ENCODE data around the gene PWWP2A. TPM values are rescaled to one million over a fixed set of nuclear protein-coding genes. Genes with fewer than 3 reads are reported as not detected.

Gene PWWP2A
- total RNA-seq, 1 experiment from 2014 or later: 61.1 TPM

DNA sequence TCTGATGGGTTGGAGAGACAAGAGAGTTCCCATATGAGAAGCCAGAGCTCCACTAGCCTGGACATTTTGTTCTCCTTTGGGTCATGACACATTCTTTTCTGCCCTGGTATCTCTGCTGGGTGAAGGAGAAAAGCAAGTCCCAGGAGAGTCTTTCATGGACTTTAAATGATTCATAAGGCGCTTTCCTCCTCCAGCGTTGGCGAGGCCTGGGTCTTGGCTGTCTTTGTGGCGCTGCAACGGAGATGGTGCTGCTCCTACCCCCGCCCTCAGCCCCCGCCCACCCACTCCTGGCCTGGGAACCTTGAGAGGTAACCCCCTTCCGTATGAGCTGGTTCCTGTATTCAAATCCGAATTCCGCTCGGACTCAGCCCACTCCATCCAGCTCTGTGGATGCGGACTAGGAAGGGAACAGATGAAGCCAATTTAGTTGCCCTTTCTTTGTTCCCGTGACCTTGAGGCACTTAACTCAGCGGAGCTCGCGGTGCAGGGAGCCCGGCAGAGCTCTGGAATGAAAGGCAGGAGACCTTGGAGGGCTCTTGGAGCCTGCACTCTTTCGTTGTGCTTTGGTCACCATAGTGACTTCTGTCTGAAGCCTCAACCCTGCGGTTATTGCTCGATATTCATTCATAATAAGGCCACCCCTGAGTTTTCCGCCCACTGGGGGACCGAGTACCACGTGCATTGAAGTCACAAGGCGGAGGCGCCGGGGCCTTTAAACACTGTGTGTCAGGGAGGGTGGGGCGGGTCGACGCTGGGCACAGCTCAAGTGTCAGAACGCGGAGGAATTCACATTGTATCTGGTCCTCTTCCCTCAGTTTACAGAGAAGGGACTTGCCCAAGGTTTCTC, 14.0 kb upstream of the PWWP2A start:
- H3K27ac Mint-ChIP-seq: peak overlapping the region; percentile 96
- ATAC-seq (peak; percentile 80), DNase-seq (ENCODE audit: low spot score) (peak; percentile 64)
- peak; percentile 96 for TF ChIP-seq ESRRA (CRISPR knock-in tag; IDR thresholded peaks at IDR 0.05; ENCODE audit: borderline replicate concordance)
- TF ChIP-seq, protein P1, sequence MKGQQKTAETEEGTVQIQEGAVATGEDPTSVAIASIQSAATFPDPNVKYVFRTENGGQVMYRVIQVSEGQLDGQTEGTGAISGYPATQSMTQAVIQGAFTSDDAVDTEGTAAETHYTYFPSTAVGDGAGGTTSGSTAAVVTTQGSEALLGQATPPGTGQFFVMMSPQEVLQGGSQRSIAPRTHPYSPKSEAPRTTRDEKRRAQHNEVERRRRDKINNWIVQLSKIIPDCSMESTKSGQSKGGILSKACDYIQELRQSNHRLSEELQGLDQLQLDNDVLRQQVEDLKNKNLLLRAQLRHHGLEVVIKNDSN (CRISPR knock-in tag; IDR thresholded peaks at IDR 0.05): 0 out of 2 replicates have a peak, but pooled peaks have one; percentile 18
- TF ChIP-seq, protein P2, sequence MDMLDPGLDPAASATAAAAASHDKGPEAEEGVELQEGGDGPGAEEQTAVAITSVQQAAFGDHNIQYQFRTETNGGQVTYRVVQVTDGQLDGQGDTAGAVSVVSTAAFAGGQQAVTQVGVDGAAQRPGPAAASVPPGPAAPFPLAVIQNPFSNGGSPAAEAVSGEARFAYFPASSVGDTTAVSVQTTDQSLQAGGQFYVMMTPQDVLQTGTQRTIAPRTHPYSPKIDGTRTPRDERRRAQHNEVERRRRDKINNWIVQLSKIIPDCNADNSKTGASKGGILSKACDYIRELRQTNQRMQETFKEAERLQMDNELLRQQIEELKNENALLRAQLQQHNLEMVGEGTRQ (CRISPR knock-in tag; IDR thresholded peaks at IDR 0.05): peak; percentile 40
- peak; percentile 25; the same call in 1 of the 2 replicates for TF ChIP-seq FOXK1 (CRISPR knock-in tag; IDR thresholded peaks at IDR 0.05)
- TF ChIP-seq, protein P3, sequence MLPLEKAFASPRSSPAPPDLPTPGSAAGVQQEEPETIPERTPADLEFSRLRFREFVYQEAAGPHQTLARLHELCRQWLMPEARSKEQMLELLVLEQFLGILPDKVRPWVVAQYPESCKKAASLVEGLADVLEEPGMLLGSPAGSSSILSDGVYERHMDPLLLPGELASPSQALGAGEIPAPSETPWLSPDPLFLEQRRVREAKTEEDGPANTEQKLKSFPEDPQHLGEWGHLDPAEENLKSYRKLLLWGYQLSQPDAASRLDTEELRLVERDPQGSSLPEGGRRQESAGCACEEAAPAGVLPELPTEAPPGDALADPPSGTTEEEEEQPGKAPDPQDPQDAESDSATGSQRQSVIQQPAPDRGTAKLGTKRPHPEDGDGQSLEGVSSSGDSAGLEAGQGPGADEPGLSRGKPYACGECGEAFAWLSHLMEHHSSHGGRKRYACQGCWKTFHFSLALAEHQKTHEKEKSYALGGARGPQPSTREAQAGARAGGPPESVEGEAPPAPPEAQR (CRISPR knock-in tag; IDR thresholded peaks at IDR 0.05): no peak
- TF ChIP-seq, protein P4, sequence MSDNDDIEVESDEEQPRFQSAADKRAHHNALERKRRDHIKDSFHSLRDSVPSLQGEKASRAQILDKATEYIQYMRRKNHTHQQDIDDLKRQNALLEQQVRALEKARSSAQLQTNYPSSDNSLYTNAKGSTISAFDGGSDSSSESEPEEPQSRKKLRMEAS (CRISPR knock-in tag; IDR thresholded peaks at IDR 0.05): peak; percentile 48; the same call in 1 of the 2 replicates
- H3K36me3 Mint-ChIP-seq: no peaks in the 10 kb centered on the region
- POLR2A ChIA-PET: interaction anchor here (0.6 to 2.4 kb wide), 6 partner anchors 14 to 154 kb away, joined by 4 to 16 read pairs (median 7); partner anchors contain the start of gene PWWP2A
- no peaks in the 10 kb centered on the region for H3K9me3 Mint-ChIP-seq
- CTCF ChIA-PET: interaction anchor here (0.5 to 2.4 kb wide), 17 partner anchors 13 to 891 kb away, joined by 3 to 18 read pairs (median 4); partner anchors contain the start of gene PWWP2A
- H3K27me3 Mint-ChIP-seq (ENCODE audit: low read depth): no peaks in the 10 kb centered on the region
- H3K4me3 Mint-ChIP-seq: peak overlapping the region; percentile 53
- H3K4me1 Mint-ChIP-seq: peaks cover 28% of the 10 kb centered on the region

DNA sequence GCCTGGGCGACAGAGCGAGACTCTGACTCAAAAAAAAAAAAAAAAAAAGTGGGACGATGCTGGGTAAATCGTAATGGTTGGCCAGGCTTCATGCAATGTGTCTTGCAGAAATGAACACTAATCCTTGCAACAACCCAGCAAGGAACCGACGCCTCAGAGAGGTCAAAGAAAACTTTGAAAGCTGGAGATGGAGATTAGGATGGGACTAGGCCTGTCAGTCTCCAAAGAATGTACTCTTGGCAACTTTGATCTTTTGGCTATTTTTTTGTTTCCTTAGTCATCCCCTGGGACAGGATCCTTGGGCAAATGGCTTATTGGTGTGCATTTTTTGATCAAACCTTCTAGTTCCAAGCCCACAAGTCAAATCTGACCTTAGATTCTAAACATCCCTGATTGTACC, 10.6 kb upstream of the PWWP2A start:
- Mint-ChIP-seq H3K27ac (no peak overlapping the region), H3K36me3 (no peaks in the 10 kb centered on the region), H3K4me1 (peaks cover 24% of the 10 kb centered on the region), H3K27me3 (ENCODE audit: low read depth) (no peaks in the 10 kb centered on the region), H3K4me3 (no peak overlapping the region), H3K9me3 (0 out of 2 replicates have a peak, but pooled peaks cover 6% of the 10 kb centered on the region)
- DNase-seq (ENCODE audit: low spot score): no peak
- POLR2A ChIA-PET: interaction anchor here (0.7 kb wide), 1 partner anchor 731 kb away, joined by 5 read pairs; no protein-coding TSS in a partner anchor
- ATAC-seq: no peak
- CTCF ChIA-PET: no interaction called here
- TF ChIP-seq JAZF1 (CRISPR knock-in tag; IDR thresholded peaks at IDR 0.05) (no peak), HMGA2 (CRISPR knock-in tag; IDR thresholded peaks at IDR 0.05) (no peak), NFATC4 (CRISPR knock-in tag; IDR thresholded peaks at IDR 0.05) (no peak), NR3C1 (CRISPR knock-in tag; conservative IDR thresholded peaks at IDR 0.05; ENCODE audit: low read depth) (no peak), ETV6 (CRISPR knock-in tag; IDR thresholded peaks at IDR 0.05) (no peak), OVOL2 (CRISPR knock-in tag; IDR thresholded peaks at IDR 0.05; ENCODE audit: borderline replicate concordance) (no peak)
- TF ChIP-seq, protein P5, sequence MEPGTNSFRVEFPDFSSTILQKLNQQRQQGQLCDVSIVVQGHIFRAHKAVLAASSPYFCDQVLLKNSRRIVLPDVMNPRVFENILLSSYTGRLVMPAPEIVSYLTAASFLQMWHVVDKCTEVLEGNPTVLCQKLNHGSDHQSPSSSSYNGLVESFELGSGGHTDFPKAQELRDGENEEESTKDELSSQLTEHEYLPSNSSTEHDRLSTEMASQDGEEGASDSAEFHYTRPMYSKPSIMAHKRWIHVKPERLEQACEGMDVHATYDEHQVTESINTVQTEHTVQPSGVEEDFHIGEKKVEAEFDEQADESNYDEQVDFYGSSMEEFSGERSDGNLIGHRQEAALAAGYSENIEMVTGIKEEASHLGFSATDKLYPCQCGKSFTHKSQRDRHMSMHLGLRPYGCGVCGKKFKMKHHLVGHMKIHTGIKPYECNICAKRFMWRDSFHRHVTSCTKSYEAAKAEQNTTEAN (CRISPR knock-in tag; IDR thresholded peaks at IDR 0.05): no peak
- TF ChIP-seq, protein P6, sequence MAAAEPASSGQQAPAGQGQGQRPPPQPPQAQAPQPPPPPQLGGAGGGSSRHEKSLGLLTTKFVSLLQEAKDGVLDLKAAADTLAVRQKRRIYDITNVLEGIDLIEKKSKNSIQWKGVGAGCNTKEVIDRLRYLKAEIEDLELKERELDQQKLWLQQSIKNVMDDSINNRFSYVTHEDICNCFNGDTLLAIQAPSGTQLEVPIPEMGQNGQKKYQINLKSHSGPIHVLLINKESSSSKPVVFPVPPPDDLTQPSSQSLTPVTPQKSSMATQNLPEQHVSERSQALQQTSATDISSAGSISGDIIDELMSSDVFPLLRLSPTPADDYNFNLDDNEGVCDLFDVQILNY (CRISPR knock-in tag; IDR thresholded peaks at IDR 0.05): no peak

DNA sequence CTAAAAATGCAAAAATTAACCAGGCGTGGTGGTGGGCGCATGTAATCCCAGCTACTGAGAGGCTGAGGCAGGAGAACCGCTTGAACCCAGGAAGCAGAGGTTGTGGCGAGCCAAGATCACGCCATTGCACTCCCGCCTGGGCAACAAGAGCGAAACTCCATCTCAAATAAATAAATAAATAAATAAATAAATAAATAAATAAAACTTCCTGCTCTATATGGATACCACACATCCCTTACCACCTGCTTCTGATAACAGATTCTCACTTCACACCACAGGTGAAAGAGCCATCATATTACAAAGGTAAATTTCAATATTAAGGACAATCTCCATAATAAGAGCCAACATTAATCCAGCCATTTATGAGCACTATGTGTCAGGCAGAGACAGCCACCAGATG, 9.4 kb upstream of the PWWP2A start:
- Mint-ChIP-seq H3K9me3 (0 out of 2 replicates have a peak, but pooled peaks cover 6% of the 10 kb centered on the region), H3K27ac (no peak overlapping the region), H3K36me3 (no peaks in the 10 kb centered on the region), H3K27me3 (ENCODE audit: low read depth) (no peaks in the 10 kb centered on the region), H3K4me3 (no peak overlapping the region), H3K4me1 (peaks cover 14% of the 10 kb centered on the region)
- POLR2A ChIA-PET: interaction anchor here (0.6 kb wide), 1 partner anchor 15 kb away, joined by 3 read pairs; no protein-coding TSS in a partner anchor
- no peak for ATAC-seq
- CTCF ChIA-PET: no interaction called here
- DNase-seq (ENCODE audit: low spot score): no peak
- TF ChIP-seq ZNF671 (CRISPR knock-in tag; IDR thresholded peaks at IDR 0.05): no peak
- no peak for TF ChIP-seq ZNF232 (CRISPR knock-in tag; IDR thresholded peaks at IDR 0.05)
- no peak for TF ChIP-seq SOX15 (CRISPR knock-in tag; IDR thresholded peaks at IDR 0.05)
- TF ChIP-seq, protein P7, sequence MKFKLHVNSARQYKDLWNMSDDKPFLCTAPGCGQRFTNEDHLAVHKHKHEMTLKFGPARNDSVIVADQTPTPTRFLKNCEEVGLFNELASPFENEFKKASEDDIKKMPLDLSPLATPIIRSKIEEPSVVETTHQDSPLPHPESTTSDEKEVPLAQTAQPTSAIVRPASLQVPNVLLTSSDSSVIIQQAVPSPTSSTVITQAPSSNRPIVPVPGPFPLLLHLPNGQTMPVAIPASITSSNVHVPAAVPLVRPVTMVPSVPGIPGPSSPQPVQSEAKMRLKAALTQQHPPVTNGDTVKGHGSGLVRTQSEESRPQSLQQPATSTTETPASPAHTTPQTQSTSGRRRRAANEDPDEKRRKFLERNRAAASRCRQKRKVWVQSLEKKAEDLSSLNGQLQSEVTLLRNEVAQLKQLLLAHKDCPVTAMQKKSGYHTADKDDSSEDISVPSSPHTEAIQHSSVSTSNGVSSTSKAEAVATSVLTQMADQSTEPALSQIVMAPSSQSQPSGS (CRISPR knock-in tag; IDR thresholded peaks at IDR 0.05; ENCODE audit: borderline replicate concordance, low read depth): no peak
- TF ChIP-seq NFYB (CRISPR knock-in tag; conservative IDR thresholded peaks at IDR 0.05; ENCODE audit: low read depth): no peak
- TF ChIP-seq, protein P8, sequence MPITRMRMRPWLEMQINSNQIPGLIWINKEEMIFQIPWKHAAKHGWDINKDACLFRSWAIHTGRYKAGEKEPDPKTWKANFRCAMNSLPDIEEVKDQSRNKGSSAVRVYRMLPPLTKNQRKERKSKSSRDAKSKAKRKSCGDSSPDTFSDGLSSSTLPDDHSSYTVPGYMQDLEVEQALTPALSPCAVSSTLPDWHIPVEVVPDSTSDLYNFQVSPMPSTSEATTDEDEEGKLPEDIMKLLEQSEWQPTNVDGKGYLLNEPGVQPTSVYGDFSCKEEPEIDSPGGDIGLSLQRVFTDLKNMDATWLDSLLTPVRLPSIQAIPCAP (CRISPR knock-in tag; IDR thresholded peaks at IDR 0.05): no peak
- TF ChIP-seq, protein P9, sequence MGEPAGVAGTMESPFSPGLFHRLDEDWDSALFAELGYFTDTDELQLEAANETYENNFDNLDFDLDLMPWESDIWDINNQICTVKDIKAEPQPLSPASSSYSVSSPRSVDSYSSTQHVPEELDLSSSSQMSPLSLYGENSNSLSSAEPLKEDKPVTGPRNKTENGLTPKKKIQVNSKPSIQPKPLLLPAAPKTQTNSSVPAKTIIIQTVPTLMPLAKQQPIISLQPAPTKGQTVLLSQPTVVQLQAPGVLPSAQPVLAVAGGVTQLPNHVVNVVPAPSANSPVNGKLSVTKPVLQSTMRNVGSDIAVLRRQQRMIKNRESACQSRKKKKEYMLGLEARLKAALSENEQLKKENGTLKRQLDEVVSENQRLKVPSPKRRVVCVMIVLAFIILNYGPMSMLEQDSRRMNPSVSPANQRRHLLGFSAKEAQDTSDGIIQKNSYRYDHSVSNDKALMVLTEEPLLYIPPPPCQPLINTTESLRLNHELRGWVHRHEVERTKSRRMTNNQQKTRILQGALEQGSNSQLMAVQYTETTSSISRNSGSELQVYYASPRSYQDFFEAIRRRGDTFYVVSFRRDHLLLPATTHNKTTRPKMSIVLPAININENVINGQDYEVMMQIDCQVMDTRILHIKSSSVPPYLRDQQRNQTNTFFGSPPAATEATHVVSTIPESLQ (CRISPR knock-in tag; IDR thresholded peaks at IDR 0.05): no peak

Measured in WTC11 (cell line).